RPMI7951 (cell line): ENCODE data around the gene PSMB1. TPM values are rescaled to one million over a fixed set of nuclear protein-coding genes. Genes with fewer than 3 reads are reported as not detected.
"Not testable (repeated sequence)": the region's sequence is repeated elsewhere in the genome, so short reads cannot be mapped to it uniquely, and the experiment has no call there.

Experiments used
- DNase-seq: peaks from one replicate; pipeline ENCODE4 v3.0.0-alpha.2; 2012; ENCODE audit warnings: low read depth
- total RNA-seq: library from RNA; depleted of rRNA; stranded (reverse); fragments of >200 nt; shearing (Covaris generic); gene quantifications from 2 replicates; pipeline ENCODE4 v1.2.3, GENCODE V29; 2014

The PSMB1 gene
- total RNA-seq, 1 experiment from 2014 or later: 733 TPM

DNA sequence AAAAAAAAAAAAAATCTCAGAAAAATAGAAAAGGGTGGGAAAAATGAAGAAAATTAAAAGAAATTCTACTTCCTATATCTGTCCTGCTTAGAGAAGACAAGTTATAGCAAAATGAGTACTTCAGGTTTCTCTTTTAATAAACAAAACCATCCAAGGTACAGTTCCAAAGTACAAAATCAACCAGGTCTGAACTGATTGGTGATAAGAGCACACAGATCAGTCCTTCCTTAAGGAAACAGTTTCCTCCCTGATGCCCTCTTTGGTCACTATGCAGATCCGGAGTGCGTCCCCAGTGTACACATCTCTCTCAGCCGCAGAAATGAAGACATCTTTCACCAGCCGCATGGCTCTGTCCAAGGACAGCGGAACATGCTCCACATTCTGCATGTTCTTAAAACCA, 18.1 kb downstream of the PSMB1 start:
- DNase-seq: no peak

DNA sequence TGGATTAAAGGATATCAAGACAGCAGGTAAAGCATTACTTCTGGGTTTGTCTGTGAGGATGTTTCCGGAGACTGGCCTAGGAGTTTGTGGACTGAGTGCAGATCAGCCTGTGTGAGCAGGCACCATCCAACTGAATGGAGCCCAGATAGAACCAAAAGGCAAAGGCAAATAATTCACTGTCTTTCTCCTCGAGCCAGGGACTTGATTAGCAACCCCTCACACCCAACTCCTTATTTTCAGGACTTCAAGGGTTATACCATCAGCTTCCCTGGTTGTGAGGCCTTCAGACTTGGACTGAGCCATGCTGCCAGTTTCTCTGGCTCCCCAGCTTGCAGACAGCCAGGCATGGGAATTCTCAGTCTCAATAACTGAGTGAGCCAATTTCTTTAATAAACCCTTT, 19.3 kb downstream of the PSMB1 start:
- no peak for DNase-seq

DNA sequence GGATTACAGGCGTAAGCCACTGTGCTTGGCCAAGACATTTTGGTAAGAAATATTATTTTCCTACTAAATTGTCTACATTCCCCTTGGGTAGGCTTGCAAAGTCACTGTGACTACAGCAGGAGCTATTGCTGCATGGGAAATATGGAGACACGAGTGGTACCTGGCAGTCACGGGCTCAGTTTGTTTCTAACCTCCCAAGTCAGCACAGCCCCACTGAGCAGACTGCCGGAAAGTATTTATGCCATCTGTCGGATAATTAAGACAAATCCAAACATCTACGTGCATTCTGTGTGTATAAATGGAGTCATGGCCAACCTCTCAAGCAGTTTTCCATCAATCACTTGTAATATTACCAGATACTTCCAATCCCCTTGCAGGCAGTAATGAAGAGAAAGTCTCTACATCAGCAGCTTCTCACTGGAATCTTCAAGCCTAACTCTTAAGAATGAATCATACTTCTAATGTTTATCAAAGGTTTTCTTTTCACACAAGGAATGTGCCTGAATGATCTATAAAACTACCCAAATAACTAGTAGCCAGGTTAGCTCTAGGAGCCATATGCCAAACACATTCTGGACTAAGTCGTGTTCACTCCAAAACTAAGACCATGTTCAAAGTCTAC, 20.1 kb downstream of the PSMB1 start:
- DNase-seq: no peak

DNA sequence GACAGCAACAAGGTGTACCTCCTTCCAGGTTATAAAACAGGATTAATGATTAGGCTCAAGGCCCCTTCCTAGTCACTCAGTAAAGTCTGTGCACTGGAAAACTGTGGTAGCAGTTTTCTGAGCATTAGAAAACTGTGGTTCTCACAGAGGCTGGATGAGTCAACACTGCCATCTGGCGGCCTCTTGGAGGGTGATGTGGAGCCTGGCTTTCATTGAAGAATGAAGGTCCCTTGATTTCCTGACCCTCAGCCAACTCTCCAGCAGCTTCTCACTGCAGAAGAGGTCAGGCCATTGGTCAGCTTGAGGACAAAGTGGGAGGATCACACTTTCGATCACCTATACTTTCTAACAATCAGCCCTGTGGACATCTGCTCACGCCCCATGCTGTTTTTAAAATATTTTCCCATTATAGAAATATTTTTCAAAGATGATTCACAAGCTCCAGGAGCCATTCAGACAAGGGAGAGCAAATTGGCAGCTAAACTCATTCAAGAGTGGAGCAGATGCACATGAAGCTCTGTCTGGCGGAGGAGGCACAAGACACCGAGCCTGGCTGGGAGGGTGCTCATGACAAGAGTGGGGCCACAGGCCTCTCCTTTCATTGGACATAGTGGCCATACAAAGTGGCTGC, 23.2 kb downstream of the PSMB1 start:
- DNase-seq: peak; percentile 76

DNA sequence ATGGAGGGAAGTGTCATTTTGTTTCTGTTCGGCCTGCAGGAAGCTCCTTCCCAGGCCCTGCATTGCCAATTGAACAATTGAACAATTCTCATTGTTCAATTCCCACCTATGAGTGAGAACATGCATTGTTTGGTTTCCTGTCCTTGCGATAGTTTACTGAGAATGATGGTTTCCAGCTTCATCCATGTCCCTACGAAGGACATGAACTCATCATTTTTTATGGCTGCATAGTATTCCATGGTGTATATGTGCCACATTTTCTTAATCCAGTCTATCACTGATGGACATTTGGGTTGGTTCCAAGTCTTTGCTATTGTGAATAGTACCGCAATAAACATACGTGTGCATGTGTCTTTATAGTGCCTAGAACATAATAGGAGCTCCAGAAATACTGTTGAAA, 25.1 kb downstream of the PSMB1 start:
- not testable (repeated sequence) for DNase-seq

DNA sequence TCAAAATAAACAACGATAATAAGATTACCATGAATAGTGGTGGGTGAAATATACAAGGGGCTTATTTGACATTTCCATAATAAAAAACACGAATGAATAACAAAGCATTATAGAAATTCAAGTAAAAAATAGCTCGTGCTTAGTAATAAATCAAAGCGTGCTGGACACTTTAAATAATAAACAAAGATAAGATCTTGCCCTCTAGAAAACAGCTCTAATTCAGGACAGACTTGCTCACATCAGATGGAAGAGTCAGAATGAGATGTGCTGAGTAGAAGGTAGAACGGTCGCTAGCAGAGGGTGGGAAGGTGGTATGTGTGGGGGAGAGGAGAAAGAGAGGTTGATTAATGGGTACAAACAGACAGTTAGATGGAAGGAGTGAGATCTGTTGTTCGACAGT, 27.3 kb downstream of the PSMB1 start:
- no peak for DNase-seq

DNA sequence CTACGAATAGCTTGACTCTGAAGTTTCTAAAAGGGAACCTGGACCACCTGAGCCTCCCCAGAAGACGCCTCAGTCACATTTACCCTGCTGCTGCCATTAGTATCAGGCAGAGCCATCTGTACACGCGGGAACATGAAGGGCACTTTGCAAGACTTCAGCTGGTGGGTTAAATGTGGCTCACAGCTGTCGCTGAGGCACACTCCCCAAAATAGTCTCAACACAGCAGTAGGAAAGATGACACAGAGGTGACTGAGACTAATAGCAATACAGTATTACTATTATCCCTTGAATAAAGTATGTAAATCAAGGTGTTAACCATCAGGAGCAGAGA, 29.0 kb downstream of the PSMB1 start:
- no peak for DNase-seq

DNA sequence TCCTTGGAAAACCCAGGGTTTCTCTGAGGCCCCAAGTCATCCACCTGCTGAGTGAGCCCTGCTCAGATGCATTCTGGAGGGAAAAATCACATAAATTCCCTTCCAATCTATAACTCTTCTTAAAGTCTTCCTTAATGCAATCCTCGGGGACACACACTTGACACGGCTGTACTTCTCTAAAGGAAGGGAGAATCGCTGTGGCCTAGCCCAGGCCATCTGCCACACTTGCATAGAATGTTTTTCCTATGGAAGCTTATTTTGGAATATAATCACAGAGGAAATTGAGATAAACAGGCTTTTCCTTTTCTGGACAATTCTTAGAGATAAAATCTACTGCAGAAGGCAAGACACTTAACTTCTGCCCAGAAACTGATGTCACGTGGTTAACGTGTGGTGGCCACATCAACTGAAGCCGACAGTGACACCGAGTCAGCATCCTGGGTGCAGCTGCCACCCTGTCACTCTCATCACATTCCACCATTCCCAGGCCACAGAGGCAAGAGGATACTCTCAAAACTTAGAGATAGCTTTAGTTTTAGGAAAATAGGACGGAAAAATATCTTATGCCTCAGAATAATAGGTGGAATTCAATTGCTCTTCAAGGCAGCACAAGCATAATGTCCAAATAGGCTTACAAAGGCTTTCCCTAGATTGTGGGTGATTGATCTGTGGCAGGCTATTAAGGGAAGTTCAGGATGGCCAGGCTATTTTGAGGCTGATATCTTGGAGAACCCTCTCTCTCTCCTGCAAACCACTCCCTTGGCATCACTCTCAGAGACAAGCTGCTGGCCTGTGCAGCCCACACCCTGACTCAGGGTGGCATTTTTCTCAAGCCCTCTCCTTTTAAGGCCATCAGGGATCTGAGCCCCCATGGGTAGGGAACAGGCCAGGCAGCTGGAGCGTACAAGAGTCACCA, 29.6 kb downstream of the PSMB1 start:
- DNase-seq: peak; percentile 8

DNA sequence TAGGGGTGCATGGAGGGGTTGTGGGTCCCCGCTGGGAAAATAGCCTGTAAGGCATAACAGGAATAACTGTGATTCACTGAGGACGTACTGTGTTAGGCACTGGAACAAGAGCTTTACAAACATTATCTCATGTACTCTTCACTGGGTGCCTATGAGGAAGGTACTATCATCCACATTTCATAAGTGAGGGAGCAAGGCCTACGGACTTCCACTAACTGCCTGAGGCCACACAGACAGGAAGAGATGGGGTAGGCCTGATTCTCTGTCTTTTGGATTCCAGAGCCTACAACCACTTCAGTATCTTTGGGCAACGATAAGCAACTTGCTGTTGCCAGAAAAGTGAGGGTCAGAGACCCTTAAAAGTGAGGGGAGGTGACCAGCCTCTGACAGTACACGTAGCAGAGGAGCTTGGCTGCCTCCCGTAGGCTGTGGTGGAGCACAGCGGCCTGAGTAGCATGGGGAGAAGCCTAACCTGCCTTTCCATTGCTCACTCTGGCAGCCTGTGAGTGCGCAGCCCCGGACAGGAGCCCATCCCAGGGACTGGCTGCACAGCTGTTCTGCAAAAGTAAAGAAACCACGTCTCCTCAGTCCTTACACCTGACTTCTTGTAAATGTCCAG, 30.4 kb downstream of the PSMB1 start:
- peak; percentile 16 for DNase-seq

DNA sequence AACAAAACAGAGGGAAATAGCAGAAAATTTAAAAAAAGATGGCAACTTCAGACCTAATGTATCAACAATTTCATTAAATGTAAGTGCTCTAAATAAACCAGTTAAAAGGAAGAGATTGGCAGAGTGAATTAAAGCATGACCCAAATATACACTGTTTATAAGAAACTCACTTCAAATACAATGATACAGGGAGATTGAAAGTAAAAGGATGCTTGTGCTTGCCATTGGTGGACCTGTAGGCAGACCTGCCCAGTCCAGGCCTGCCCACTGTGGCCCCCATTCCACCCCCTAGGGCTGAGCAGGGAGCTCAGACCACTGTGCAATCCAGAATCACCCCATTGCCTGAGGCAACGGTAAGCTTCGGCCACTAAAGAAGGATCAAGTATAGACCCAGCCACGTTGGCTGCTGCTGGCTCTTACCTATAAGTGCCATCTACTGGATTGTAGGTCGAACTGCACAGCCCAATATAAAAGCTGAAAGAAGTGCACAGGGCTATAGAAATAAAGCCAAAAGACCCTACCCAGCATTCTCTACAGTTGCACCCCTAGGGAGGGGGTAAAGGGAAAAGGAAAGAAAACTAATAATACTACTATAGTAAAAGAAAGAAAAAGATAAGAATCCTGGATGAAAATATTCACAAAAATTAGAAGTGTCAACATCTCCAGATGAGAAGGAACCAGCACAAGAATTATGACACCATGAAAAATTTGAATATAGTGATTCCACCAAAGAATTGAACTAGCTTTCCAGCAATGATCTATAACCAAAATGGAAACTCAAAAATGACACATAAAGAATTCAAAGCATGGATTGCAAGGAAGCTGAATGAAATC, 36.1 kb downstream of the PSMB1 start:
- DNase-seq: peak; percentile 84

DNA sequence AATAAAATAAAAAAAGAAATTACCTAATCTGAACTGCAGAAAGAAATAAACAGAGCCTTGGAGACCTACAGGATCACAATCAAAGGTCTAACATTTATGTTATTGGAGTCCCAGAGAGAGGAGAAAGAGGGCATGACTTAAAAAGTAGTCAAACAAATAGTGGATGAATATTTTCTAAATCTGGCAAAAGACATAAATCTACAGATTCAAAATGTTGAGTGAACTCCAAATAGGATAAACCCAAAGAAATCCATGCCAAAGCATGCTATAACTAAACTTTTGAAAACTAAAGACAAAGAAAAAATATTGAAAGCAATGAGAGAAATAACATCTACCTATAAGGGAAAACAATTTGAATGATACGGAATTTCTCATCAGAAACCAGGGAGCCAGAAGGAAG, 38.2 kb downstream of the PSMB1 start:
- no peak for DNase-seq

DNA sequence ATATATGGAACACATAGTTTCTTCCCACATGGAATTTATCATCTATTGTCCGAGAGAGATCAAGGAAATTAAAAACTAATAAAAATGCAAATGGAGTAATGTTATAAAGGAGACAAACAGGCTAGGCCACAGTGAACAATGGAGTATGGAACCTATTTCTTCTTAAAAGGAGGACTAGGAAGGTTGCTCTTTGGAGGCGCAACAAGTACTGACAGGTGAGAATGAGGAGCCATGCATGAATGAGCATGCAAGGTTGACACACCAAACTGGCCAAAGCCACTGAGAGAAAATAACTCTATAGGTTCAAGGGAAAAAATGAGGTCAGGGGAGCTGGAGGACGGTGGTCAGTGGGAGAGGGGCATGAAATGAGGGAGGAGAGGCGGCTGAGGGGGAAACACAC, 40.9 kb downstream of the PSMB1 start:
- no peak for DNase-seq

DNA sequence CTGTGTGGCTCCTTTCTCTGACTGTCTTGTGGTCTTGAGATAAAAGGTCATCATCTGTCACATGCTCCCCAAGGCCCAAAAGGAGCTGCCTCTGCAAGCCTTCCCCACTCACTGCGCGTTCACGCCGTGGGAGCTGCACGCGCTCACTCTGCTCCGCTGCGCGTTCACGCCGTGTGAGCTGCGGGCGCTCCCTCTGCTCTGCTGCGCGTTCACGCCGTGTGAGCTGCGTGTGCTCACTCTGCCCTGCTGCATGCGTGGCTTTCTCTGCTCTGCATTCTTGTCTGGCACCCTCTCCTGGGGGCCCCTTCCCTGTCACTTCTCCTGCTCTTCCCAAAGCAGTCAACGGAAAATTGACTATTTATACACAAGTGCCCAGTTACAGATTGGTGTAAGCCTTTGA, 42.5 kb downstream of the PSMB1 start:
- DNase-seq: no peak

DNA sequence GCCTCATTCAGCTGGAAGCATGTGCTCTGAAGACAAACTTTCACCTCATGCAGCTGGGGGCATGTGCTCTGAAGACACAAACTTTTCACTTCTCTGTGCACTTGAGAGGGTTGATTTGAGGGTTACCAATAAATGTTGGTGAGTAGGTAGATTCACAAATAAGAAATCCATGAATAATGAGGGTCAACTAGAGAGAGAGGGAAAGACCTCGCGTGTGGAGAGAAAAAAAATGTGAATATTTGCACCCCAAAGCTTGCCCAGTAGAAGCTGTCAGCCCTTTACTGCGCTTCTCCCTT, 43.4 kb downstream of the PSMB1 start:
- no peak for DNase-seq

DNA sequence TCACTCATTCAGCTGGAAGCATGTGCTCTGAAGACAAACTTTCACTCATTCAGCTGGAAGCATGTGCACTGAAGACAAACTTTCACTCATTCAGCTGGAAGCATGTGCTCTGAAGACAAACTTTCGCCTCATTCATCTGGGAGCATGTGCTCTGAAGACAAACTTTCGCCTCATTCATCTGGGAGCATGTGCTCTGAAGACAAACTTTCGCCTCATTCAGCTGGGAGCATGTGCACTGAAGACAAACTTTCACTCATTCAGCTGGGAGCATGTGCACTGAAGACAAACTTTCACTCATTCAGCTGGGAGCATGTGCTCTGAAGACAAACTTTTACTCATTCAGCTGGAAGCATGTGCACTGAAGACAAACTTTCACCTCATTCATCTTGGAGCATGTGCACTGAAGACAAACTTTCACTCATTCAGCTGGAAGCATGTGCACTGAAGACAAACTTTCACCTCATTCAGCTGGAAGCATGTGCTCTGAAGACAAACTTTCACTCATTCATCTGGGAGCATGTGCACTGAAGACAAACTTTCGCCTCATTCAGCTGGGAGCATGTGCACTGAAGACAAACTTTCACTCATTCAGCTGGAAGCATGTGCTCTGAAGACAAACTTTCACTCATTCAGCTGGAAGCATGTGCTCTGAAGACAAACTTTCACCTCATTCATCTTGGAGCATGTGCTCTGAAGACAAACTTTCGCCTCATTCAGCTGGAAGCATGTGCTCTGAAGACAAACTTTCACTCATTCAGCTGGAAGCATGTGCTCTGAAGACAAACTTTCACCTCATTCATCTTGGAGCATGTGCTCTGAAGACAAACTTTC, 44.0 kb downstream of the PSMB1 start:
- not testable (repeated sequence) for DNase-seq

DNA sequence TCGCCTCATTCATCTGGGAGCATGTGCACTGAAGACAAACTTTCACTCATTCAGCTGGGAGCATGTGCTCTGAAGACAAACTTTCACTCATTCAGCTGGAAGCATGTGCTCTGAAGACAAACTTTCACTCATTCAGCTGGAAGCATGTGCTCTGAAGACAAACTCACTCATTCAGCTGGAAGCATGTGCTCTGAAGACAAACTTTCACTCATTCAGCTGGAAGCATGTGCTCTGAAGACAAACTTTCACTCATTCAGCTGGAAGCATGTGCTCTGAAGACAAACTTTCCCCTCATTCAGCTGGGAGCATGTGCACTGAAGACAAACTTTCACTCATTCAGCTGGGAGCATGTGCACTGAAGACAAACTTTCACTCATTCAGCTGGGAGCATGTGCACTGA, 44.8 kb downstream of the PSMB1 start:
- DNase-seq: not testable (repeated sequence)

DNA sequence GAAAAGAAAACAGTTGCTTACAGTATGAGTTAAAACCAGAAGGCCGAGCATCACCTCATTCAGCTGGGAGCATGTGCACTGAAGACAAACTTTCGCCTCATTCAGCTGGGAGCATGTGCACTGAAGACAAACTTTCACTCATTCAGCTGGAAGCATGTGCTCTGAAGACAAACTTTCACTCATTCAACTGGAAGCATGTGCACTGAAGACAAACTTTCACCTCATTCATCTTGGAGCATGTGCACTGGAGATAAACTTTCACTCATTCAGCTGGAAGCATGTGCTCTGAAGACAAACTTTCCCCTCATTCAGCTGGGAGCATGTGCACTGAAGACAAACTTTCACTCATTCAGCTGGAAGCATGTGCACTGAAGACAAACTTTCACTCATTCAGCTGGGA, 45.4 kb downstream of the PSMB1 start:
- not testable (repeated sequence) for DNase-seq

DNA sequence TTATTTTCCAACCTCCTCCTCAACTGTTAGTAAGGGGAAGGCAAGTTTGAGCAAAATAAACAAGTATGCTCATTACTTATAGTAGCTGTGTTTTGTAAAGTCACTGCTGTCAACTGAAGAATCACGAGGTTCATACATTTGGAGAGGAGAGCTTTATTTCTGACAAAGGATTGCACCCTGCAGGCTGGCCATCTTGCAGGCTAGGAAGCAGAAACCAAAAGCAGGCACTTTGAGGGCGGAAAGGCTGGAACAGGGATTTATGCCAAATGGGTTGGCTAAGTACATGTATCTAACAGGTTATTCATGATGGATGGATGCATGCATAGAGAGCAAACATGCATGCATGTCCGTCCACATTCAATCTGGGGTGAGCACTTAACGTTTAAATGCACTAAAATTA, 46.7 kb downstream of the PSMB1 start:
- no peak for DNase-seq

DNA sequence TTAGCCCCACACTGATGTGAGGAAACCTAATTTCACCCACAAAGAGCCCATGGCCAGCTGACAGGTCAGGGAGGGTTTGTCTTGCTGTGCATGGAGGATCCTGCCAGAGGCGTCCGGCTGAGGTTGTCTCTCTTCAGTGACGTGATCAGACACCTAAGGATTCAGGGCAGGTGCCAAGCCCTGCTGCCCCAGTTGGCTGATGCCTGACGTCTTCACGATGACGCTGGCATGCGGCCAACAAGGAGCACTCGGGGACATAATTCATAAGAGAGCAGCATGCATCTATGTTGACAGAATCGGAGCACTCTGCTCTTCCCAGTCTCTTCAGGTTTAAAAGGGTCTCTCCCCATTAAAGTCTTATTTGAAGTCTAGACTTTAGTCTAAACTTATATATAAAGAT, 47.8 kb downstream of the PSMB1 start:
- DNase-seq: no peak

DNA sequence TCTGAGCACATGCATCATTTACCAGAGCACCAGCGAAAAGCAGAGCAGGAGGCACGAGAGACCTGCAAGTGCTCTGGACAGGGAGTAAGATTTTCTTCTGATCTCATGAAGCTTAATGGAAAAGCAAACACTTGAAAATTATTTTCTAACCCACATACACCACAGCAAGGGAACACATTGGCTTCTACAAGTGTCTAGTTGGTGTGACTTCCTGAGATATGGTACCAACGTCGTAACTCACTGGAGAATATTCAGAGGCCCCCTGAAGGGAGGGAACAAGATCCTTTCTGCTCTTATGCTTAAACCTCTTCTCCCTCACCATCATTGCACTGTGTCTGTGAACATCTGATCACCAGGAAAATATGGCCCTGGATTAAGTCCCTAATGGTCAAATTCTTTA, 48.6 kb downstream of the PSMB1 start:
- DNase-seq: no peak

DNA sequence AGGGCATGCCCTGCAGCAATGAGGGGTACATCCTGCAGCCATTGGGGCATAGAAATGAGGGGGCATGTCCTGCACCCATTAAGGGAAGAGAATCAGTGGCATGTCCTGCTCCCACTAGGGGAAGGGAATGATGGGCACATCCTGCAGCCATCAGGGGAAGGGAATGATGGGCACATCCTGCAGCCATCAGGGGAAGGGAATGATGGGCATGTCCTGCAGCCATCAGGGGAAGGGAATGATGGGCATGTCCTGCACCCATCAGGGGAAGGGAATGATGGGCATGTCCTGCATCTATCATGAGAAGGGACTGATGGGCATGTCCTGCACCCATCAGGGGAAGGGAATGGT, 49.7 kb downstream of the PSMB1 start:
- DNase-seq: no peak
